B cell (primary cell): ENCODE measurements around the gene PEX7. TPM values are rescaled to one million over a fixed set of nuclear protein-coding genes. Genes with fewer than 3 reads are reported as not detected.
A peak's percentile ranks its signal among the peaks of the same experiment; 100 is the strongest.

Experiments
- ATAC-seq: fragments of 200-7000 bp; cut with Tn5 transposase; one replicate; pipeline ENCODE4 v1.10.0; 2021; ENCODE audit warnings: low read depth, mild to moderate bottlenecking, moderate number of reproducible peaks, moderate library complexity
- CTCF ChIA-PET: fragments of 350-600 bp; sonication (Branson Sonifier 250); formaldehyde crosslinking; loops from one replicate; lab custom pipeline; 2021; ENCODE audit warnings: antibody characterized with exemption, inconsistent platforms; lab: Charles Lee
- POLR2A ChIA-PET: fragments of 350-600 bp; sonication (Branson Sonifier 250); formaldehyde crosslinking; loops from one replicate; lab custom pipeline; 2021; ENCODE audit warnings: antibody characterized with exemption; lab: Charles Lee
- DNase-seq: peaks from one replicate; pipeline ENCODE4 v3.0.0; 2013
- H2AFZ ChIP-seq: 2 replicates; pipeline ENCODE4 v1.6.1; 2012; ENCODE audit warnings: mild to moderate bottlenecking, low read depth, low read length; ENCODE audit not compliant: insufficient read depth, poor library complexity, severe bottlenecking
- H3K27ac ChIP-seq, 2 donors: 1 replicate in 1 of 2; 2 replicates in 1 of 2; pipeline ENCODE4 v1.5.1; 2012 to 2013; ENCODE audit warnings: low read length in 2 of 2, mild to moderate bottlenecking in 2 of 2, moderate library complexity in 1 of 2
- H3K27me3 ChIP-seq, 4 experiments: fragments of 200-600 bp in 1 of 4; sonication (generic) in 1 of 4; replicated peaks in 1 of 4; 1 replicate in 2 of 4; 2 replicates in 2 of 4; pipeline versions ENCODE4 v1.6.1 to v1.7.0; 2013 to 2016; ENCODE audit warnings: low read length in 3 of 4, mild to moderate bottlenecking in 2 of 4, mixed read lengths in 1 of 4, moderate library complexity in 1 of 4; ENCODE audit not compliant: insufficient read depth in 4 of 4, control insufficient read depth in 3 of 4; ENCODE audit errors: control extremely low read depth in 1 of 4
- H3K36me3 ChIP-seq, 2 experiments: replicated peaks in 1 of 2; 1 replicate in 1 of 2; 2 replicates in 1 of 2; pipeline versions ENCODE4 v1.6.1 to v1.7.1; 2013; ENCODE audit warnings: low read length in 1 of 2; ENCODE audit not compliant: insufficient read depth in 2 of 2, control insufficient read depth in 1 of 2; ENCODE audit errors: control extremely low read depth in 1 of 2, extremely low read depth in 1 of 2
- H3K4me1 ChIP-seq, 2 donors: fragments of 200-600 bp in 1 of 2; sonication (generic) in 1 of 2; 1 replicate in 1 of 2; 2 replicates in 1 of 2; pipeline versions ENCODE4 v1.5.1 to v1.6.1; 2013 to 2017; ENCODE audit warnings: low read length in 2 of 2; ENCODE audit not compliant: control insufficient read depth in 2 of 2, insufficient read depth in 2 of 2
- H3K4me2 ChIP-seq: replicated peaks from 2 replicates; pipeline ENCODE3; 2012; ENCODE audit warnings: mild to moderate bottlenecking, low read depth, low read length; ENCODE audit not compliant: poor library complexity, severe bottlenecking
- H3K4me3 ChIP-seq, 5 experiments: fragments of 200-600 bp in 1 of 5; sonication (generic) in 1 of 5; 1 replicate in 3 of 5; 2 replicates in 2 of 5; pipeline versions ENCODE4 v1.5.1 to v1.7.0; 2011 to 2016; ENCODE audit warnings: low read length in 4 of 5, mild to moderate bottlenecking in 4 of 5, low read depth in 2 of 5, control low read depth in 1 of 5, moderate library complexity in 1 of 5; ENCODE audit not compliant: insufficient read depth in 1 of 5; ENCODE audit errors: control extremely low read depth in 1 of 5, extremely low read depth in 1 of 5
- H3K79me2 ChIP-seq: fragments of 200-600 bp; sonication (generic); one replicate; pipeline ENCODE4 v1.6.0; 2016; ENCODE audit warnings: low read length; ENCODE audit not compliant: control insufficient read depth, insufficient read depth
- H3K9ac ChIP-seq: fragments of 200-600 bp; sonication (generic); 2 replicates; pipeline ENCODE4 v1.6.1; 2017; ENCODE audit warnings: mild to moderate bottlenecking, low read length, moderate library complexity
- H3K9me3 ChIP-seq, 3 donors: one replicate each; pipeline versions ENCODE4 v1.6.1 to v1.7.1; 2013; ENCODE audit warnings: low read length in 2 of 3; ENCODE audit not compliant: control insufficient read depth in 2 of 3, insufficient read depth in 1 of 3; ENCODE audit errors: control extremely low read depth in 1 of 3
- H4K20me1 ChIP-seq: 2 replicates; pipeline ENCODE4 v1.6.0; 2012; ENCODE audit warnings: mild to moderate bottlenecking, low read length; ENCODE audit not compliant: insufficient read depth, control insufficient read depth, poor library complexity, severe bottlenecking
- H3K27ac Mint-ChIP-seq: one replicate; pipeline ENCODE4 v1.8.0; 2021; ENCODE audit warnings: mixed read lengths
- H3K27me3 Mint-ChIP-seq: one replicate; pipeline ENCODE4 v1.8.0; 2021; ENCODE audit warnings: mixed read lengths
- H3K4me1 Mint-ChIP-seq: one replicate; pipeline ENCODE4 v1.8.0; 2021; ENCODE audit warnings: mixed read lengths
- H3K4me3 Mint-ChIP-seq: one replicate; pipeline ENCODE4 v1.8.0; 2021; ENCODE audit warnings: mixed read lengths
- H3K9me3 Mint-ChIP-seq: one replicate; pipeline ENCODE4 v1.8.0; 2022; ENCODE audit warnings: mixed read lengths; ENCODE audit not compliant: insufficient read depth
- EZH2 ChIP-seq: IDR thresholded peaks from 2 replicates; pipeline ENCODE4 v1.6.1; 2012; ENCODE audit warnings: borderline replicate concordance, low read depth, mild to moderate bottlenecking, moderate library complexity, low read length; ENCODE audit not compliant: insufficient read depth, poor library complexity, severe bottlenecking
- WGBS: methylation state at CpG from one replicate; pipeline ENCODE4 v1.1.5; 2013; ENCODE audit warnings: missing lambda C conversion rate; ENCODE audit not compliant: insufficient coverage; 5-methylcytosine and 5-hydroxymethylcytosine counted together
- intact Hi-C: fragments of 100-400 bp; cut with micrococcal nuclease; formaldehyde crosslinking; loops from one replicate; pipeline ENCODE4 v1.10.0; 2022
- polyA plus RNA-seq: library from polyadenylated mRNA; depleted of rRNA; stranded (reverse); fragments of >200 nt; gene quantifications from 2 replicates; pipeline ENCODE4 v1.2.3, GENCODE V29; 2012
- total RNA-seq, 2 donors: library from RNA; stranded (reverse); fragments of 120-200 nt in 1 of 2; gene quantifications; 1 replicate in 1 of 2; 2 replicates in 1 of 2; pipeline versions ENCODE4 v1.2.3 to v1.2.4, GENCODE V29; 2013 to 2022
- TF ChIP-seq, protein P1 (sequence below): fragments of 200-600 bp; IDR thresholded peaks from one replicate; pipeline ENCODE4 v1.8.0; 2022; ENCODE audit warnings: antibody characterized with exemption, mild to moderate bottlenecking

PEX7 gene
- total and polyA plus RNA-seq, 2 donors (not counting 1 experiment from before 2014, with no cell fraction given), result 3.9 TPM

DNA sequence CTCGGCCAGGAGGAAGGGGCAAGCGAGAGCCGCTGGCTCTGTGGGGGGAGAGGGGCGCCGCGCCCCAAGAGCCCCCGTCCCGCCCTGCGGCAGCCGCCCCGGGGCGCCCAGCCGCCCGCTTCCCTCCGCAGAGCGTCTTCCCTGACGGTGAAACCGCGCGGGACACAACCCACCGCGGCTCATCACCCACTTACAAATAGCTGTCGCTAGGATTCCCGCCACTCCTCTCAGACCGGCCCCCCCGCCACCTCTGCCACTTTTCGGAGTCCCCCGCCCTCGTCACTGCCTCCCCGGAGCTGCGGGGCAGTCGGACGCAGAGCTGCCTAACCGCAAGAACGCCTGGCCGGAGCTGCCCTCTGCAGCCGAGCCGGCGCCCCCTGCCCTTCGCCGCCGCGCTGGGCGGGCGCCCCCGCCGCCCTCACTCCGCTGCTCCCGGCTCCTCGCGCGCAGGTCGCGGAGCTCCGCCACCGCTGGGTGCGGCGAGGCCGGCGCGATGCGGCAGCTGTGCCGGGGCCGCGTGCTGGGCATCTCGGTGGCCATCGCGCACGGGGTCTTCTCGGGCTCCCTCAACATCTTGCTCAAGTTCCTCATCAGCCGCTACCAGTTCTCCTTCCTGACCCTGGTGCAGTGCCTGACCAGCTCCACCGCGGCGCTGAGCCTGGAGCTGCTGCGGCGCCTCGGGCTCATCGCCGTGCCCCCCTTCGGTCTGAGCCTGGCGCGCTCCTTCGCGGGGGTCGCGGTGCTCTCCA, 99.7 kb downstream of the PEX7 start, which contains the start of gene SLC35D3:
SLC35D3 (plus strand) TSS at position 366 of the 749 bp plus-strand sequence; CDS start at position 494, 128 bp downstream.
- H3K4me3 Mint-ChIP-seq, result peak within 1 kb of the TSS; percentile 89
- H4K20me1 ChIP-seq, result no peaks in the 10 kb centered on the region
- peak within 1 kb of the TSS; percentile 66 for H3K9ac ChIP-seq
- ChIA-PET CTCF (interaction anchor here (0.6 to 2.2 kb wide), 3 partner anchors 59 to 1778 kb away, joined by 3 to 17 read pairs (median 4); no protein-coding TSS in a partner anchor), POLR2A (interaction anchor here (0.6 kb wide), 1 partner anchor 456 kb away, joined by 3 read pairs; no protein-coding TSS in a partner anchor)
- TF ChIP-seq EZH2, result no peak
- TF ChIP-seq, protein P1, sequence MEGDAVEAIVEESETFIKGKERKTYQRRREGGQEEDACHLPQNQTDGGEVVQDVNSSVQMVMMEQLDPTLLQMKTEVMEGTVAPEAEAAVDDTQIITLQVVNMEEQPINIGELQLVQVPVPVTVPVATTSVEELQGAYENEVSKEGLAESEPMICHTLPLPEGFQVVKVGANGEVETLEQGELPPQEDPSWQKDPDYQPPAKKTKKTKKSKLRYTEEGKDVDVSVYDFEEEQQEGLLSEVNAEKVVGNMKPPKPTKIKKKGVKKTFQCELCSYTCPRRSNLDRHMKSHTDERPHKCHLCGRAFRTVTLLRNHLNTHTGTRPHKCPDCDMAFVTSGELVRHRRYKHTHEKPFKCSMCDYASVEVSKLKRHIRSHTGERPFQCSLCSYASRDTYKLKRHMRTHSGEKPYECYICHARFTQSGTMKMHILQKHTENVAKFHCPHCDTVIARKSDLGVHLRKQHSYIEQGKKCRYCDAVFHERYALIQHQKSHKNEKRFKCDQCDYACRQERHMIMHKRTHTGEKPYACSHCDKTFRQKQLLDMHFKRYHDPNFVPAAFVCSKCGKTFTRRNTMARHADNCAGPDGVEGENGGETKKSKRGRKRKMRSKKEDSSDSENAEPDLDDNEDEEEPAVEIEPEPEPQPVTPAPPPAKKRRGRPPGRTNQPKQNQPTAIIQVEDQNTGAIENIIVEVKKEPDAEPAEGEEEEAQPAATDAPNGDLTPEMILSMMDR, result no peak
- peak; percentile 45 for ATAC-seq
- peak within 1 kb of the TSS; percentile 50 for H3K27ac Mint-ChIP-seq
- H3K4me2 ChIP-seq, result peak within 1 kb of the TSS; percentile 98
- peak within 1 kb of the TSS; percentile 60 for H2AFZ ChIP-seq
- WGBS, result 2% methylated on average over 81 of the region's 86 CpGs
- H3K27me3 Mint-ChIP-seq, result peaks cover 42% of the 10 kb centered on the region
- peaks cover 0 to 57% (median 32%) of the 10 kb centered on the region in 4 experiments for H3K27me3 ChIP-seq
- H3K9me3 ChIP-seq, result peaks cover 0 to 27% (median 0%) of the 10 kb centered on the region in 3 donors
- intact Hi-C loops, result loop anchor here (10.0 kb wide), 2 partner anchors 97 to 127 kb away; partner anchors contain the start of genes MAP3K5 and PEX7
- DNase-seq, result peak; percentile 62
- H3K27ac ChIP-seq, result no peak within 1 kb of the TSS
- peak within 1 kb of the TSS; percentile 16 to 64 (median 50) for H3K4me3 ChIP-seq
- H3K36me3 ChIP-seq, result no peaks in the 10 kb centered on the region
- H3K9me3 Mint-ChIP-seq, result no peaks in the 10 kb centered on the region
- no peaks in the 10 kb centered on the region for H3K79me2 ChIP-seq
- H3K4me1 Mint-ChIP-seq, result peaks cover 30% of the 10 kb centered on the region
- H3K4me1 ChIP-seq, result peaks cover 33 to 38% of the 10 kb centered on the region in 2 donors
